Measurements from ENCODE around the gene CPED1.

CPED1 gene

DNA sequence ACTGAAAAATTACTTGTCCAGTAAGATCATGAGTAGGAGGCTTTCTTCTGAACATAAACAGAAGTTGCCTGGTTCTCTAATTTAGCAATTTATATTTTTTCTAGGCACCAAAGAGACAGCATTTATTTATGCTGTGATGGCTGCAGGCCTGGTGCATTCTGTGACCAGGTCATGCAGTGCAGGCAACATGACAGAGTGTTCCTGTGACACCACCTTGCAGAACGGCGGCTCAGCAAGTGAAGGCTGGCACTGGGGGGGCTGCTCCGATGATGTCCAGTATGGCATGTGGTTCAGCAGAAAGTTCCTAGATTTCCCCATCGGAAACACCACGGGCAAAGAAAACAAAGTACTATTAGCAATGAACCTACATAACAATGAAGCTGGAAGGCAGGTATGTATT, 343.1 kb downstream of the CPED1 start:
- DNase-seq, result no peak

DNA sequence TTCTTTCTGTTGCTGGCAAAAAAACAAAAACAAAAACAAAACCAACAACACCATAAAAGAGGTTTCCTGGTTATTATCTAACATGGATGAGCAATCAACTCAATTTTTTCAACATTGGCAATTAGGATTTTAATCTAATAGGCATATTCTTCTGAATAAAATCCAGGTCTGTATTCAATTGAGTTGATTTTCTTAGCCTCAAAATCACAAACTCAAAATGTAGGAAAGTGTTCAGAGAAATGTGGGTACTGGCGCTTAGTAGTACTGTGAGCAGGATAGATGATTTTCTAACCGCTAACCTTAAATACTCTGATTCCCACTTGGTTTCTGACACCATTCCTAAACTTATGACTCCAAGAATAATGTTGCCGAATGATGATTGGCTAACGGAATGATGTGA, 345.9 kb downstream of the CPED1 start:
- no peak for DNase-seq

DNA sequence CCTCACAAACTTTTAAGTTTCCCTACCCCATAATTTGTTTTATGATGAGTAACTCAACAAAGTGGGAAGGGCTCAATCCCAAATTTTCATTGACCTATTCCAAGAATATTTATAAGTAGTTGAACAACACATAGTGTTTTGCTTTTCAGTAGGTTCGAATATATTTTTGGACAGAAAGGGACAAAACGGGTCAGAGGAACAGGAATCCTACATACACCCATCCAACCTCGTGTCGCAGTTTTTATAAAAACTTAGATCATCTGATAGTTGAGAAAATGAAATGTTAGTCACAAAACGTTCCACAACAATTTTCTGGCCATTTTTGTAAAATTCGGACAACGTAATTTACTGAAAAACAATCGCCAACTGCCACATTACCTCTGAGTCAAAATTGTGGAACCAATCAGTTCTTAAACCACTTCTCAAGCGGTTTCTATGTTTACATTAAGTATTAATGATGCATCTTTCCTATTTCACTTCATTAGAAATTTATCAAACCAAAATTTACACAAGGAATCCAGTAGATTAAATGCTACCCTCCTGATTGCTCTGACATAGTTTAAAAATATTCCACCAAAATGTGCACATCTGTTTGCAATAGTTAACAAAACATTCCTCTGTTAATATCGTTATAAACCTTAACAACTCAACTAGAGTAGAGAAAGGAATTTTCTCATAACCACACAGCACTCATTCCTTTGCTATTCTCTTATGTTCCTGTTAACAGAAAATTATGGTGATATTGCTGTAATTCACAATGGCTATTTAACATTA, 346.6 kb downstream of the CPED1 start:
- DNase-seq, result no peak

DNA sequence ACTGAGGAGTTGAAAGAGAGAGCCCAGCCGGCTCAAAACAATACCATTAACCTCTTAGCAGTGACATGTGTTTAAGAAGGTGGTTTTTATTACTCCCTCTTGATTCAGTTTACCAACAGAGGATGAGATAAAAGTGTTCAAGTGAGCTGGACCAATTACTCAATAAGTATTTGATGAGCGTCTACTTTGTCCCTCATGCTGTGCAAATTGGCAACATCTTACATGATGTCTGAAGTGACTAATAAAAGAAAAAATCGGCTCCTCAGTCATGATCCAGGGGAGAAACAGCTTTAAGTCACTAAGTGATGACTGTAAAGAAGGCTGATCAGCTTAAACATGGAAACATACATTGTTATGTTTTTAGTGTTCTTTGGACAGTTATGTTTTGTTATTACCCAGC, 348.1 kb downstream of the CPED1 start:
- no peak for DNase-seq

DNA sequence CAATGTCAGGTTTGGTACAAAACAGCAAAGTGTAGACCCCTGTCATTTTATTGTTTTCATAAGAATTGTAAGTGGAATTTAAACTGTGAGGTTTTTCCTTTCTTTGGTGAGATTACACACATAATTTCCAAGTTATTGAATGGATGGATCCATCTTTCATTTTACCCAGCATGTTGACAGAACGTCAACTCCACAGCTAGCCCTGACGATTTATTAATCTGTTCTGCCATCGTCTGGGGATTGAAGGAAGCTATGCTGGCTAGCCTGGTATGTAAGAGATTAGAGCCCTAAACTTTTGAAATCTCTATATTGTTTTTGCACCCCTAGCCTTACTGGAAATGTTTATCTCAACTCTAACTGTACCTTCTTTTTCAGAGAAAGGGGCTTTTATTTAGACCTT, 348.9 kb downstream of the CPED1 start:
- no peak for DNase-seq

DNA sequence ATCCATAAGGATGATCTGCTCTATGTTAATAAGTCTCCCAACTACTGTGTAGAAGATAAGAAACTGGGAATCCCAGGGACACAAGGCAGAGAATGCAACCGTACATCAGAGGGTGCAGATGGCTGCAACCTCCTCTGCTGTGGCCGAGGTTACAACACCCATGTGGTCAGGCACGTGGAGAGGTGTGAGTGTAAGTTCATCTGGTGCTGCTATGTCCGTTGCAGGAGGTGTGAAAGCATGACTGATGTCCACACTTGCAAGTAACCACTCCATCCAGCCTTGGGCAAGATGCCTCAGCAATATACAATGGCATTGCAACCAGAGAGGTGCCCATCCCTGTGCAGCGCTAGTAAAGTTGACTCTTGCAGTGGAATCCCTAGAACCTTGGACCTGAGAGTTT, 350.6 kb downstream of the CPED1 start:
- DNase-seq, result no peak

DNA sequence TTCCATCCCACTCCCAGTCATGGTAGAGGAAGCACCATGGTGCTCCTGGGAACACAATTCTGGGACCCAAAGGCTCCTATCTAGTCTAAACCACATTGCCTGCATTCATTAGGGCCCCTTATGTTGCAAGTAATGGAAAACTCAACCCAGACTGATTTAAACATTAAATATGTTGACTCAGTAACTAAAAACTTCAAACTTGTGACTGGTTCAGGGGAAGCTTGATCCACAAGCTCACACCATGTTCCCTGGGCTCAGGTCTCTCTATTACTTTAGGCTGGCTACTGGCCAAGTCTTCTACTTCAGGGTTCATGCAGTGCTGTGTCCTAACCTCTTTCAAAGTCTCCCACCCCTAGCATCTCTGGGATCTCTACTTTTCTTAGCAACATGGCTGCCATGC, 353.4 kb downstream of the CPED1 start:
- DNase-seq, result no peak

DNA sequence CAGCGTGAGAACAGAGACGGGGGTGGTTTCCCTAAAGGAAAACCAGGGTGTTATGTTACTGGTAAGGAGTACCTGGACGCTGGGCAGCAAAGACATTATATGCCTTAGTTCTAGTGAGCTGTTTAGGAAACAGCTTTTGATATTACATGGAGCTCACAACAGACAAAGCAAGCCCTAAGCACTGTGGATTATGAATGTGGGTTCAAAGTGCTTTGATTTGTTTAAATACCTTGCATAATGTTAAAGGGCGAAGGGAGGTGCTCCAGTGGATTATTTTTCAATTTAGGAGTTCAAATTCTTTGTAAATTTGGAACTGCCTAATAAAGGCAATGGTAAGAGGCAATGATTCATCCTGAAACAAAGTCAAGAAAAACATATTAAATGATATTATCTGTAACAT, 354.1 kb downstream of the CPED1 start:
- DNase-seq, result no peak

DNA sequence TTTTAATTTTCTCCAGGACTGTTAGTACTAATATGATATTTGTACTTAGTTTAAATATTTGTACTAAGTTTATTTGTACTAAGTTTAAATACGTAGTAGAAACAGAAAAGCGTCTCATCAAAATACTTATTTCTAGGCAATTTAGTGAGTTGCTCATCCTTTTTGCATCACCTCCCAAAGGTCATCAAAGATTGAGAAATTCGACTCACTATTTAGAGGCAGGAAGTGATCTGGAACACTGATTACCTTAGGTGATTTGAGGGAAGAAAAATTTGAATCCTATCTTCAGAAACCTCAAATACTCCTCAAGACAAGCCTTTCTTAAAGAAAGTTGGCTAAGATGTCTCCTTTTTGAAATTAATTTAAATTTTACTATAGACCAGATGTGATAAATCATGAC, 354.8 kb downstream of the CPED1 start:
- DNase-seq, result no peak

DNA sequence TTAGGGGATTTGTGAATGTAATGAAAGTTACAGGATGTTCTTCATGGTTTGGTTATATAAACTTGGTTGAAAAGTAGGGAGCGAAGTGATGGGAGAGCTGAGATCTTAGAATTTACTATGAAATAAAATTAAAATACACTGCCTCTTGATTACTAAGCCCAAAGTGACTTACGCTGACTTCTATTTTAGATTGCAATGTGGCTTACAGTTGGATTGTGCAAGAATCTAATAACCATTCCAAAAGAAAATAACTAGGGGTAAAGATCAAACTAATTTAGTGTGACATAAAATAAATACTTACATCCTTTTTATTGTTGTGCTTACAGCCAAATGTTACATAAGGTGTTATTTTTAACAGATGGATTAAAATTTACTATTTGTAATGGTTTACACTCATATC, 355.6 kb downstream of the CPED1 start:
- no peak for DNase-seq

DNA sequence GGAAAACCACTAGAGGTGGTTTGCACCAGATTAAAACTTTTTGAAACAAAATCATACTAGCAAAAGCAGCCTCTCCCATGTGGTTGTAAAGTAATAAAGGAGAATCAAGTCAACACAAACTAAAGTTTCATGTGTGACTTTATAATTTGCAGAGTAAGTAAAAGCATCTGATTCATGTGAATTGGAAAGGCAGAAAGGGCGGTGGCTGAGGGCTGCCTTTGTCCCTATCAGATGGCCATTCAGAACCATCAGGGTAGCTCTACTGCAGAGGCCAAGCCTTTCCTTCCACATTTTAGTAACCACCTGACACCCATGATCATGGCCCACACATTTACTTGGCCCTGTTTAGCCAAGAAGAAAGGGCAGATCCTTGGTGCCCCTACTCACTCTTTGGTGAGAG, 356.0 kb downstream of the CPED1 start:
- no peak for DNase-seq

Measured in MV-4-11 (cell line).